GM13977 (cell line): ENCODE data around the gene PRTG.
"Not testable (repeated sequence)": the region's sequence is repeated elsewhere in the genome, so short reads cannot be mapped to it uniquely, and the experiment has no call there.

Source experiments
- DNase-seq: peaks from one replicate; pipeline ENCODE4 v3.0.0; 2012; ENCODE audit warnings: low spot score
- CTCF ChIP-seq: IDR thresholded peaks from 2 replicates; pipeline ENCODE4 v1.5.1; 2012; ENCODE audit warnings: mild to moderate bottlenecking, control low read depth; ENCODE audit not compliant: insufficient read depth; ENCODE audit errors: extremely low read depth, missing control alignments
- in situ Hi-C: fragments of 300-500 bp; cut with MboI; formaldehyde crosslinking; loops from one replicate; pipeline ENCODE4 v1.12.0; 2022; ENCODE audit warnings: low sequenced_read_pairs, low pct_unique_long_range_greater_than_20kb, mixed read lengths, inconsistent platforms; ENCODE audit not compliant: unreplicated experiment

Gene PRTG

GRCh38 chr15:55768670-55769185, 25.8 kb upstream of the PRTG start:
- no peak for TF ChIP-seq CTCF
- no peak for DNase-seq
- in situ Hi-C loops, result no loop called here

DNA sequence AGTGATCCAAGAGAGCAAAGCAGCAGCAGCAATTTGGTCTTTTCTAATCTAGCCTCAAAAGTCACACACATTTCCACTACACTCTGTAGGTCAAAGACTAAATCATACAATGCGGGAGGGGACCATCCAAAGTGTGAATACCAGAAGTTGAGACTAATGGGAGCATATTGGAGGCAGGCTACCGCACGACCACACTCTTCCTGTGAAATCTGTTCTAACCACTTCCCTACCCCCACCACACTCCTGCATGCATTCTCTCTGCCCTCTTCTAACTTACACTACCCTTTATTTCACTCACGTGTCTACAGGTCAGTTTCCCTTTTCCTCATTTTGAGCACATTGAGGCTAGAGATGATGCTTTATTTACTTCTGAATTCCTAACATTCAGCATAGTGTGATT, 23.7 kb upstream of the PRTG start:
- TF ChIP-seq CTCF, result no peak
- no peak for DNase-seq
- in situ Hi-C loops, result no loop called here

DNA sequence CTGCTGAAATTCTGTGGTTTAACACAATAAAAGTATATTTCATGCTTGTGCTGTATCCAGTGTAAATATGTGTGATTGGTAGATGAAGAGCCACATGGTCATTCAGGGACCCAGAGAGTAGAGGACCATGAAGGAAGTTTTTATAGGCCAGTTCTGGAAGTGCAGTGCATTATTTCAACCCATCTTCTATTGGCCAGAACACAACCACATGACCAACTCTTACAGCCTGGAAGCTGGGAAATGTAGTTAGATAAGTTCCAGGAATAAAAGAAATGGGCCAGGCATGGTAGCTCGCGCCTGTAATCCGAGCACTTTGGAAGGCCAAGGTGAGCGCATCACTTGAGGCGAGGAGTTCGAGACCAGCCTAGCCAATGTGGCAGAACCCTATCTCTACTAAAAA, 21.4 kb upstream of the PRTG start:
- DNase-seq, result no peak
- TF ChIP-seq CTCF, result no peak
- in situ Hi-C loops, result no loop called here

DNA sequence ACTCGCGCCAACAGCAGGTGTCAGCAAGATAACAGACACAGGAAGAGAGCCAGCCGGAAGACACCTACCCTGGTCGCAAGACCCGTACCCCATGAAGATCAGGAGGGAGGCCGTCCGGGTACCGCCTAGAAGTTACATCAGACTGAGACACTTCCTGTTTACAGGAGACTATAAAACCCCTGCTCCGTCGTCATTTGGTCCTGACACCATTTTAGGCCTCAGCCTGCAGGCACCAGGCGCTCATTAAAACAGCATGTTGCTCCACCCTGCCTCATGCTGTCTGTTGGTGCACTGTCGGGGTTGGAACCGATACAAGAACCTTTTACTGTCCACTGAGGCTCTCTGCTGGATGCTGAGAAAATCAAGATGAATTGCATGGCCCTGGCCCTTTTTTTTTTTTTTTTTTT, 15.6 kb upstream of the PRTG start:
- no peak for TF ChIP-seq CTCF
- in situ Hi-C loops, result no loop called here
- DNase-seq, result no peak

GRCh38 chr15:55753433-55753832, 10.5 kb upstream of the PRTG start:
- DNase-seq, in situ Hi-C loops: not testable (repeated sequence)

DNA sequence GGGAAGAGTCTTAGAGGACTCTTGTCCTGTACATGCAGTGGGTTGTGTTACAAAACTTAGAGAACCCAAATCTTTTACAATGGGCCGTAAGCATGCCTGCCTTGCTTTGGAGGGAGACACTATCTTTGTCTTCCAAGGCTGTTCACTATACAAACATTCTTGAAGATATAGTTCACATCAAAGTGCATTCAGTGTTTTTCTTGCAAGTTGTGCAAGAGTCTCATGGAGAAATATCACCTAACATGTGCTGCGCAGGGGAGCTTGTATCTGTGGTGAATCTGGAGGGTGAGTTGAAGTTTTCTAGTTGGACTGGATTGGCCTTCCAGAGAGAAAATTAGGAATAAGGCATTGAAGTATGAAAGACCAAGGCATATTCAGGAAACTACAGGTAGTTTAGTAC, 7.8 kb upstream of the PRTG start:
- in situ Hi-C loops, result no loop called here
- no peak for DNase-seq
- no peak for TF ChIP-seq CTCF

GRCh38 chr15:55743729-55744655, 1.0 kb upstream of the PRTG start:
- no peak for TF ChIP-seq CTCF
- in situ Hi-C loops, result no loop called here
- peak; percentile 30 for DNase-seq
